Cerebellar cortex (tissue), 1 donor: ENCODE measurements around the gene CSNK1A1.
"Not testable (repeated sequence)": the region's sequence is repeated elsewhere in the genome, so short reads cannot be mapped to it uniquely, and the experiment has no call there.

Experiments
- DNase-seq: peaks from one replicate; pipeline ENCODE4 v3.0.0-alpha.2; 2015; ENCODE audit warnings: low spot score

CSNK1A1 gene

DNA sequence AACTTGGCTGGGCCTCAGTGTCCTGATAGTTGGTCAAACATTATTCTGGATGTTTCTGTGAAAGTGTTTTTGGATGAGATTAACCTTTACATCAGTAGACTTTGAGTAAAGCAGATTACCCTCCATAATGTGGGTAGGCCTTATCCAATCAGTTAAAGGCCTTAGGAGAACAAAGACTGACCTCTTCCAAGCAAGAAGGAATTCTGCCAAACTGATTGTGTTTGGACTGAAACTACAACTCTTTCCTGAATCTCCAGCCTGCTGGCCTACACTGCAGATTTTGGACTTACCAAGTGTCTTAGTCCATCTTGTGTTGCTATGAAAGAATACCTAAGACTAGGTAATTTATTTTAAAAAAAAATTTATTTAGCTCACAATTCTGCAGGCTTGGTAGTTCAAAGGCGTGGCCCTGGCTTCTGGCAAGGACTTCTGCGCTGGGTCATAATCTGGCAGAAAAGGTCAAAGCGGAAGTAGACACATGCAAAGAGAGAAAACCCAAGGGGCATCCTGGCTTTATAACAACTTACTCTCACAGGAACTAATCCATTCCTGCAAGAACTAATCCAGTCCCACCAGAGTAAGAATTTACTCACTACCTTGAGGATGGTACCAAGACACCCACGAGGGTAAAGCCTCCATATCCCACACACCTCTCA is 21.5 kb upstream of the CSNK1A1 start:
- no peak for DNase-seq

DNA sequence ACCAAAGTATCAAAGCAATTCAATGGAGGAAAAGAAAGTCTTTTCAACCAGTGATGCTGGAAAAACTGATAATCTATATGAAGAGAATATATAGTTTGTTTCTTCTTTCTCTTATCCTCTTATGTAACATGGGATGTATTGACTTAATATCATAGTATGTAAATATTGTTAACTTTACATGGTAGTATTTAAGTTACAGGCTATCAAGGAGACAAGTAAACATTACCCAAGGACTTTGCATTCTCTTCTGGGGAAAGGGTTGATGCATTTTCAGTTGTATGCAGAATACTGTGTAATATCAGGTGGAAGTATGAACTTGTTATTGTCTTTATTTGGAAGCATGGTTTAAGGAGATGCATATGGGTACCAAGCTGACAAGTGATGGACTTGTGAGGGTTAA is 20.9 kb upstream of the CSNK1A1 start:
- DNase-seq: no peak

DNA sequence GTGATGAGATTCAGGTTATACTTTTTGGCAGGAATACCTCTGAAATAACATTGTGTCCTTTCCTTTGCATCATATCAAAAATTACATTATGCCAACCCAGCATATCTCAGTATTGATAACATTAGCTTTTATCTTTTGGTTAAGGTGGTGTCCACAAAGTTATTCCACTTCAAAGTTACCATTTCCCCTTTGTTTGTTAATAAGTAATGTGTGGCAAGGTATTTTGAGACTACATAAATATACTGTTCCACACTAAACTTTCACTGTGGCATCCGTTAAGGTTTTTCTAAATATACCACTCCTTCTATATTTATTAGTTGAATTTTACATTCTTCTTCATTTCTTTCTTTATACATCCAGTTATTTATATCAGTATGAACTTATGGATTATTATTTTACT is 16.0 kb upstream of the CSNK1A1 start:
- DNase-seq: no peak

DNA sequence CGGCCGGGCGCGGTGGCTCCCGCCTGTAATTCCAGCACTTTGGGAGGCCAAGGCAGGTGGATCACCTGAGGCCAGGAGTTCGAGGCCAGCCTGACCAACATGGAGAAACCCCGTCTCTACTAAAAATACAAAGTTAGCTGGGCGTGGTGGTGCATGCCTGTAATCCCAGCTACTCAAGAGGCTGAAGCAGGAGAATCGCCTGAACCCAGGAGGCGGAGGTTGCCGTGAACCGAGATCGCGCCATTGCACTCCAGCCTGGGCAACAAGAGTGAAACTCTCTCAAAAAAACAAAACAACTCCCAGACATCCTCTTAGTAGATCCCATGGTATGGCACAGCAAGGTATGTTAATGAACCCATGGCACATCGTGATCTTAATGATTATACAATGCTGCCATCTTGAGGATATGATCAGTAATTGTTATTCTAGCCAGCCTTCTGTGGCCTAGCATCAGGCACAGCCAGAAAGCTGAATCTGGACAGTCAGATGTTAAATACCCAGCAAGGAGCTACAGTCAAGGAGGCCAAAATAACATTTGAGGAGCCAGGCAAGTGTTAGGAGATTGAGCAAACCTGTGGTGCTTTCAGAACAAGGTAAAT is 13.4 kb upstream of the CSNK1A1 start:
- peak; percentile 95 for DNase-seq

DNA sequence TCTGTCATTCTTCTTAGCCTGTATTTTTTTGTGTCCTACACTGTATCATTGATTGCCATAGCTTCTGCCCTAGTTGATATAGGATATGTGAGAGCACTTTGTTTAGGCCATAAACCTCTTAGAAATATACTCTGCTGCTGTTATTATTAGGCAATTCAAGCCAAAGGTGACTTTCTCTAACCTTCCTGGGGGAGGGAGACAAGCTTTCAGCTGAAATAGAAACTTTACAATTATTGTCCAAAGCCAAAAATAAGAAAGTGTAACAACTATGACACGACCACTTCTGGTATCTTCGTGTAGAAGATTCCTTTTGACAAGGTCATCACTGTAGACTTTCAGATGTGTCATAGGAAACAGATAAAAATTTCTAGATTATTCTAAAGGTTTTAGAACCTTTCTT is 12.2 kb upstream of the CSNK1A1 start:
- DNase-seq: no peak

DNA sequence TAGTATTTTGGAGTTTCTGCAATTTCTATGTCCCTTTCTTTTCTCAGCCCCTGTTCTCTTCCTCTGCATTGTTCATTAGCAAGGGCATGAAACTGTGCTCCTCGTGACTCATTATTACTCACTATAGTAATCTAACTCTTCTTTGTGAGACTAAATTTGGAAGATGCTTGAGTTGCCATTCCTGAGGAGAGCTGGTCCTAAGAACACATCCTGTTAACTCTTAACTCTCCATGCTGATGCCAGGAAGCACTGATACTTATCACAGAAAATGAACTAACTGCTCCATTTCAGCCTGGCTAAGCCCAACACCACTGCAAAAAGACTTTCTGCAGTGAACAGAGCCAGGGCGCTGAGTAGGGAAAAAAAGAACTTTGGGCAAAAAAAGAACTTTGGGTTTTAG is 10.6 kb upstream of the CSNK1A1 start:
- DNase-seq: no peak

DNA sequence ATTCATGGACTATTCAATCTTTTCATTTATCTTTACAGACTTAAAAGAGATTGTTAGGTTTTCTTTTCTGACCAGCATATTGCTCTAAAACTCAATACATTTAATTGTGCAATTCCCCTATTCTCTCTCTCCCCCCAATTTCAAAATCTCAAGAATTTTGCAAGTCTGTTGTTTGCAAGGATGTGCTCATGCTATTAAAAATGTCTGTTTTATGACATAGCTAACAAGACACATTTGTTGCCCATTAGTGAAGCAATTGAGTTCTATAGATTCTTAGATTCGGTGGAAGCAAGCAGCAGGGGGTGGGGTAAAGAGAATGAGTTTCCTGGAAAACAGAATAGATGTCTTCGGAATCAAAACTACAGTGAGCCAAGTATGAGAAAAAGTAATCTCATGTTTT is 8.5 kb upstream of the CSNK1A1 start:
- no peak for DNase-seq

DNA sequence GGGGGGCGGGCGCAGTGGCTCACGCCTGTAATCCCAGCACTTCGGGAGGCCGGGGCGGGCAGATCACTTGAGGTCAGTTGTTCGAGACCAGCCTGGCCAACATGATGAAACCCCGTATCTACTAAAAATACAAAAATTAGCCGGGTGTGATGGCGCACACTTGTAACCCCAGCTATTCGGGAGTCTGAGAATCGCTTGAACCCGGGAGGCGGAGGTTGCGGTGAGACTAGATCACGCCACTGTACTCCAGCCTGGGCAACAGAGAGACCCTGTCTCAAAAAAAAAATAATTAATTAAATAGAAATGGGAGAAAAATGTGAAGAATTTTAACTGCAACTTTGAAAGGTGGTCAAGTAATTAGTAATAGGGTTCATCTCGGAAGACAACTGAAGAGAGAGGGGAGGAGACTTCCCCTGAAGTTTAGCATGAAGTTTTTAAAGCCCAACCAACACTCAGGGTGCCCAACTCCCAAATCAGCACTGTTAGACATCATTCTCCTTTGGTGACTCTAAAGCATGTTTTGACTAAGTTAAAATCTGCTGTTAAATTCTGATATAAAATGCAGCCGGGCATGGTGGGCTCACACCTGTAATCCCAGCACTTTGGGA is 1.4 kb upstream of the CSNK1A1 start:
- no peak for DNase-seq

DNA sequence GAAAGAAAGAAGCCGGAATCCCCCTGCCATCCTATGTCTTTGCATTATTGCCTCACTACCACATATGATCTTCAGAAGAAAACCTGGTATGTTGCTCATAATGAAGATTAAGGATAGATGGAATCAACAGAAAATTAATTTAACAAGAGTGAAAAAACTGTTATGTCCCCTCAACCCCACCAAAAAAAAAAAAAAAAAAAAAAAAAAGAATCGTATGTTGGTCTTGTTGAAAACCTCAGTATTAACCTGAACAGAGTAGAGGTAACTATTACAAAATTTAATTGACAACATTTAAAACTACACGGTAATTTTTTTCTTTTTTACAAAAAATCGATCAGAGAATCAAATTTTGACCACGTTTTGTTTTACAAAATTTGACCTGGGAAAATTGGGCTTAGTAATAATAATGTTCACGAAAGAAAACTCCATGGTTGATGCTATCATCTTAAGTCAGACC is 827 bp upstream of the CSNK1A1 start:
- DNase-seq: no peak

- DNase-seq: no peak
These were observed 529 bp downstream of the CSNK1A1 start for GRCh38 chr5:149550594-149551226.

DNA sequence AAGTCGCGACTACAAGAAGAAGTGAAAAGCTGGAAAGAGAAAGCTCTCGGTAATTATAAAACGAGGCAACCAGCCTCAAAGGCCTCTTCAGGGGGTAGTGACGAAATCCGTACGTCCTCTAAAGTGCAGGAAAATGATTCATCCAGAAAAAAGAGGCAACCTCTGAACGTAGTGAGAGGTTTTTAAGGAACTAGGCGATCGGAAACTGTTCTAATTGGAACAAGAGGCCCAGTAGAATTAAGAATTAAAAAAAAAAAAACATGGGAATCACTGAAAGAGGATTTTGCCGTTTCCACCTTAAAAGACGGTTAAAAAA is 1.0 kb downstream of the CSNK1A1 start:
- no peak for DNase-seq

GRCh38 chr5:149549461-149550267 is 1.6 kb downstream of the CSNK1A1 start:
- peak; percentile 60 for DNase-seq

DNA sequence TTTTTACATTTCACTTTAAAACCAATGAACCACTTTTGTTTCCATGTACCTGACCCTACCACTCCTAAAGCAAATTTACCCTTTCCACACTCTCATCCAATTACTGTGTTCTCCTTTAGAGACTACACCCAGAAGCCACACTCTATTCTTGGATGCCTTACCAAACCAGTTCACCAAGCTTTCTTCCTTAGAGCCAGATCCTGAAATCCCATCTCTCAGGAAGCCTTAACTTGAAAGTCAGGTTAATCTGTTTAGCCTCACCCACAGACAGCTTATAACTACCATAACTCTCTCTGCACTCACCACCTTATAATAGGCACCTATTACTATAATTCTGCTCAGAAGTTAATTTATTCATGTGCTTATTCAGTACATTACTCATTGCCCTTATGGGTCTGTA is 4.3 kb downstream of the CSNK1A1 start:
- no peak for DNase-seq

- DNase-seq: no peak
These were observed 5.9 kb downstream of the CSNK1A1 start for GRCh38 chr5:149545327-149545726.

DNA sequence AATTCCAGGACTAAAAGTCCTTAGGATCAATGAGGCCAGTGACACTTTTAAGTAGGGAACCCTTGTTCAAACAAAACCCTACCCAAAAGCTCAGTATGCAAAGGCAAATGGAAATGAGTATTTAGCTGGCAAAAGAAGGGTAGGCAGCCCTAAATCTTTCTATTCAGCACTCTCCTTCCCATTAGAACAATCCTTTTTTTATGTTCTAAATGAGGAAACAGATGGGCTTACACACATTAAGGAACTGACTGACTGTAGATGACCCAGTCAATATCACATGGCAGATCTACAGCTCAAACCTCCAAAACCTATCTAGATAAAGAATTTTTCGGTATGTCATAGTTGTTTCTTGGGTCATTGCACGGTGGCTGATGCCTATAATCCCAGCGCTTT is 7.2 kb downstream of the CSNK1A1 start:
- no peak for DNase-seq

DNA sequence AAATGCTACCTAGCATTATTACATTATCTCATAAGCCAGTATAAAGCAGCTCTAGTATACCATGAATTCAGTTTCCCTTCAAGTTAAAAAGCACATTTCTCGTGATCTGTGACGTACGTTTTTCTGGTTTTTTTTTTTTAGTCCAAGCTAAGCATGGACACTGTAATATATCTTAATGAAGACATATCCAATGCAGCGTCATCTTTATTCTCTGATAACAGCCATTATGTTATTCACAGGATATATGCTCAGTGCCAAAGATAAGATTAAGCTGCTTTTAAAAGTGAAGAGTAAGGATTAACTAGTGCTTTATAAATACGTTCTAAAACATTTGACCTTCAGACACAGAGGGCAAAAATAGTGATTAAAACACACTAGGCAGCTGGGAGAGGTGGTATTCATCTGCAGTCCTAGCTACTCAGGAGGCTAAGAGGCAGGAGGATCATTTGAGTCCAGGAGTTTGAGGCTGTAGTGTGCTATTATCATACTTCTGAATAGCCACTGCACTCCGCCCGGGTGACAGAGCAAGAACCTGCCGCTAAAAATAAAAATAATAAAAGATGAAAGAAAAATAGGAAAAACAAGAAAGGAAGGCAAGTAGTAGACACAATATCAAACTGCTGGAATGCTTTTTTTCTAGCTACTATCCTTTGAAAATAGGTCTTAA is 7.7 kb downstream of the CSNK1A1 start:
- DNase-seq: no peak

DNA sequence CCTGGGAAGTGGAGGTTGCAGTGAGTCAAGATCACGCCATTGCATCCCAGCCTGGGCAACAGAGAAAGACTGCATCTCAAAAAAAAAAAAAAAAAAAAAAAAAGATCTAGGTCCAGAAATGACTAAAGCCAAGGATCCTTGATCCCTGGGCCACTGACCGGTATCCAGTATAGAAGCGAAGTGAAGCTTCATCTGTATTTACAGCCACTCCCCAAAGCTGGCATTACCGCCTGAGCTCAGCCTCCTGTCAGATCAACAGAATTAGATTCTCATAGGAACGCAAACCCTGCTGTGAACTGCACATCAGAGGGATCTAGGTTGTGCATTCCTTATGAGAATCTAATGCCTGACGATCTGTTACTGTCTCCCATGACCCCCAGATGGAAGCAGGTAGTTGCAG is 9.3 kb downstream of the CSNK1A1 start:
- no peak for DNase-seq

GRCh38 chr5:149540089-149540488 is 11.2 kb downstream of the CSNK1A1 start:
- no peak for DNase-seq

- no peak for DNase-seq
These were observed 13.8 kb downstream of the CSNK1A1 start for GRCh38 chr5:149537374-149537975.

DNA sequence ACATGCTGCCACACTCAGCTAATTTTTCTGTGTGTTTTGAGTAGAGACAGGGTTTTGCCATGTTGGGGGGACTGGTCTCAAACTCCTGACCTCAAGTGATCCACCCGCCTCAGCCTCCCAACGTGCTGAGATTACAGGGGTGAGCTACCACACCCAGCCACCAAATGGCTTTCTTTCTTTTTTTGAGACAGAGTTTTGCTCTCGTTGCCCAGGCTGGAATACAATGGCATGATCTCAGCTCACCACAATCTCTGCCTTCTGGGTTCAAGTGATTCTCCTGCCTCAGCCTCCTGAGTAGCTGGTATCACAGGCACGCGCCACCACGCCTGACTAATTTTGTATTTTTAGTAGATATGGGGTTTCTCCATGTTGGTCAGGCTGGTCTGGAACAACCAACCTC is 15.5 kb downstream of the CSNK1A1 start:
- DNase-seq: not testable (repeated sequence)

- DNase-seq: no peak
These were observed 18.8 kb downstream of the CSNK1A1 start for GRCh38 chr5:149532413-149532812.

DNA sequence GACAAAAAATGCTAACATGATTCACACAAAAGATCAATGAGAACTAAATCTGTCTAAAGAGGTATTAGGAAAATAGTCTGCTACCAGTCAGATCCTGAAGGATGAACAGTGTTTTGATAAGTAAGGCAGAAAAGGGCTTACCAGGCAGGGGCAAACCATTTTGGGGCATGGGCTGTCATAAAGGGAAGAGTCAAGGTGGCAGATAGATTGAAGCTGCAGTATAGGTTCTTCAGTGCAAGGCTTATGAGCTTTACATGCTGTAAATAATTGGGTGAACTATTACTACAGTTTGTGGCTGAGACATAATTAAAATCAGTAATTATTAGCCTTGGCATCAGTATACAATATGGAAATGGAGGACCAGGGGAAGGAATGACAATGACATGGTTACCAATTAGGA is 21.8 kb downstream of the CSNK1A1 start:
- DNase-seq: no peak
